Measurements from ENCODE around the gene SOS2.

Gene SOS2

DNA sequence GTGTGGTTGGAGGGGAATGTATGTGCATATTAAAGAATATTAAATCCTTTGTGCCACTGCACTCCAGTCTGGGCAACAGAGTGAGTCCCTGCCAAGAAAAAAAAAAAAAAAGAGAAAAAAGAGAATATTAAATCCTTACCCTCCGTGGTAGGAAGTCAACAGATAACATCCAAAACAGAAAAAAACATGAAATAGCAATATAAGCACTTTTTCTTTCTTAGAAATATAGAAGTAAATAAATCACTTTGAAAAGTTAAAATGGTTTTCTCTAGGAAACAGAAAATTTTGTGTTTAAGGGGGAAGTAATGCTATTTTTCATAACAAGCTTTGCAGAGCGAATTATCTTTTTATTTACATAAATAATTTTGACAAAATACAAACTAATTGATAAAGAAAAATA is 17.6 kb downstream of the SOS2 start:
- Histone ChIP-seq H3K79me2 (ENCODE audit: insufficient read depth, low read length) (peaks cover 63% of the 10 kb centered on the region), H3K4me3 (ENCODE audit: insufficient read depth, low read length, poor library complexity, severe bottlenecking) (no peak overlapping the region), H3K9me3 (ENCODE audit: insufficient read depth, low read length) (no peaks in the 10 kb centered on the region), H3K9me2 (replicated peaks; ENCODE audit: insufficient read depth, low read length) (no peaks in the 10 kb centered on the region), H3F3A (ENCODE audit: insufficient read depth) (peaks cover 7% of the 10 kb centered on the region; the same call in 1 of the 2 replicates), H2AFZ (ENCODE audit: low read depth, low read length, severe bottlenecking) (no peak overlapping the region), H3K4me2 (ENCODE audit: low read depth, low read length, poor library complexity, severe bottlenecking) (no peak overlapping the region), H4K20me1 (ENCODE audit: low read depth, low read length) (no peaks in the 10 kb centered on the region), H3K27me3 (ENCODE audit: low read length) (no peaks in the 10 kb centered on the region), H3K9ac (ENCODE audit: low read length) (no peak overlapping the region), H3K36me3 (ENCODE audit: low read length) (no peaks in the 10 kb centered on the region), H3K27ac (ENCODE audit: low read depth, low read length) (no peak overlapping the region)
- TF ChIP-seq CTCF (IDR thresholded peaks at IDR 0.05; ENCODE audit: insufficient read depth, low read length, poor library complexity, severe bottlenecking) (no peak), EZH2phosphoT487 (conservative IDR thresholded peaks at IDR 0.05; ENCODE audit: low read length) (no peak)

DNA sequence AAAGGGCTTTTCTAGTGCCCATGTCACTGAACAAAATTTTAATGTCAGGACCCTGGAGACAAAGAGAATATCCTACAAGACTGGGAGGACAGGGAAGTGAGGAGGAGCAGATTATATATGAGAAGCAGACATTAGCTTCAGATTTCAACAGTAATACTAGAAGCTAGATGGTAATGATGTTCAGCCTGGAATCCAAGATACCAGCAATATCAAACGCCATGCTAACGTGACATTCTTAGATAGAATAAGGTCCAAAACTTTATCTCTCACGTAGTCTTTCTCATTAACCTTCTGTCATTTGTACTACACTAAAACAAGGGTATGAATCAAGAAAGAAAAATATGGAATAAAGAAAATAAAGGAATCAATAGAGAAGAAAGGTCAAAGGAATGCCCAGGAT is 18.7 kb downstream of the SOS2 start:
- no peak for TF ChIP-seq CTCF (IDR thresholded peaks at IDR 0.05; ENCODE audit: insufficient read depth, low read length, poor library complexity, severe bottlenecking)
- no peak for TF ChIP-seq EZH2phosphoT487 (conservative IDR thresholded peaks at IDR 0.05; ENCODE audit: low read length)
- Histone ChIP-seq H3K79me2 (ENCODE audit: insufficient read depth, low read length) (peaks cover 52% of the 10 kb centered on the region), H3K27me3 (ENCODE audit: low read length) (no peaks in the 10 kb centered on the region)

GRCh38 chr14:50210074-50210473 is 21.3 kb downstream of the SOS2 start:
- Histone ChIP-seq H3K27me3 (ENCODE audit: low read length) (no peaks in the 10 kb centered on the region), H3K9me2 (replicated peaks; ENCODE audit: insufficient read depth, low read length) (no peaks in the 10 kb centered on the region), H3K4me2 (ENCODE audit: low read depth, low read length, poor library complexity, severe bottlenecking) (no peak overlapping the region), H3K79me2 (ENCODE audit: insufficient read depth, low read length) (peaks cover 49% of the 10 kb centered on the region), H3K36me3 (ENCODE audit: low read length) (no peaks in the 10 kb centered on the region), H2AFZ (ENCODE audit: low read depth, low read length, severe bottlenecking) (no peak overlapping the region), H3K9me3 (ENCODE audit: insufficient read depth, low read length) (no peaks in the 10 kb centered on the region), H4K20me1 (ENCODE audit: low read depth, low read length) (no peaks in the 10 kb centered on the region), H3K27ac (ENCODE audit: low read depth, low read length) (no peak overlapping the region), H3K9ac (ENCODE audit: low read length) (no peak overlapping the region), H3K4me3 (ENCODE audit: insufficient read depth, low read length, poor library complexity, severe bottlenecking) (no peak overlapping the region), H3F3A (ENCODE audit: insufficient read depth) (peaks cover 7% of the 10 kb centered on the region; the same call in 1 of the 2 replicates)
- TF ChIP-seq EZH2phosphoT487 (conservative IDR thresholded peaks at IDR 0.05; ENCODE audit: low read length) (no peak), CTCF (IDR thresholded peaks at IDR 0.05; ENCODE audit: insufficient read depth, low read length, poor library complexity, severe bottlenecking) (no peak)

More for the DNA sequence above, 18.7 kb downstream of the SOS2 start:
- Histone ChIP-seq H3K9me3 (ENCODE audit: insufficient read depth, low read length) (no peaks in the 10 kb centered on the region), H2AFZ (ENCODE audit: low read depth, low read length, severe bottlenecking) (no peak overlapping the region), H3K4me3 (ENCODE audit: insufficient read depth, low read length, poor library complexity, severe bottlenecking) (no peak overlapping the region), H3K36me3 (ENCODE audit: low read length) (no peaks in the 10 kb centered on the region), H3K27ac (ENCODE audit: low read depth, low read length) (no peak overlapping the region), H3K4me2 (ENCODE audit: low read depth, low read length, poor library complexity, severe bottlenecking) (no peak overlapping the region), H3K9ac (ENCODE audit: low read length) (no peak overlapping the region), H4K20me1 (ENCODE audit: low read depth, low read length) (no peaks in the 10 kb centered on the region), H3F3A (ENCODE audit: insufficient read depth) (peaks cover 7% of the 10 kb centered on the region; the same call in 1 of the 2 replicates), H3K9me2 (replicated peaks; ENCODE audit: insufficient read depth, low read length) (no peaks in the 10 kb centered on the region)

Measured in SU-DHL-6 (cell line).